HG02763 (cell line): Measurements from ENCODE around the gene IRF2BP1.
"Not testable (repeated sequence)": the region's sequence is repeated elsewhere in the genome, so short reads cannot be mapped to it uniquely, and the experiment has no call there.

Experiments
- ATAC-seq: cut with Tn5 transposase; IDR thresholded peaks from one replicate; pipeline ENCODE4 v1.9.1; 2021; ENCODE audit warnings: mild to moderate bottlenecking, moderate library complexity; ENCODE audit not compliant: unreplicated experiment

Gene IRF2BP1

GRCh38 chr19:45902651-45903625, 17.0 kb upstream of the IRF2BP1 start:
- ATAC-seq: peak; percentile 87

- ATAC-seq: no peak
Measured at GRCh38 chr19:45901912-45902650, 16.1 kb upstream of the IRF2BP1 start, which contains the start of gene MYPOP. Gene MYPOP, minus strand, starts transcription at chr19:45902613. Its CDS starts 840 bp downstream, at chr19:45901773.

- no peak for ATAC-seq
Measured at GRCh38 chr19:45901432-45901911, 15.5 kb upstream of the IRF2BP1 start.

- no peak for ATAC-seq
Measured at GRCh38 chr19:45900738-45901431, 14.9 kb upstream of the IRF2BP1 start.

- no peak for ATAC-seq
Measured at GRCh38 chr19:45899919-45900589, 14.1 kb upstream of the IRF2BP1 start.

GRCh38 chr19:45899253-45899652, 13.3 kb upstream of the IRF2BP1 start:
- ATAC-seq: no peak

- ATAC-seq: no peak
Measured at GRCh38 chr19:45897261-45897812, 11.4 kb upstream of the IRF2BP1 start.

GRCh38 chr19:45895983-45896599, 10.2 kb upstream of the IRF2BP1 start:
- not testable (repeated sequence) for ATAC-seq

- no peak for ATAC-seq
Measured at GRCh38 chr19:45895519-45895972, 9.6 kb upstream of the IRF2BP1 start.

GRCh38 chr19:45890877-45891276, 4.9 kb upstream of the IRF2BP1 start:
- no peak for ATAC-seq

- no peak for ATAC-seq
Measured at GRCh38 chr19:45889210-45889885, 3.4 kb upstream of the IRF2BP1 start.

GRCh38 chr19:45887200-45887710, 1.3 kb upstream of the IRF2BP1 start:
- no peak for ATAC-seq

- peak; percentile 50 for ATAC-seq
Measured at GRCh38 chr19:45886427-45887199, 672 bp upstream of the IRF2BP1 start.

GRCh38 chr19:45884682-45885555, 1.0 kb downstream of the IRF2BP1 start:
- ATAC-seq: peak; percentile 4

- ATAC-seq: no peak
Measured at GRCh38 chr19:45883881-45884681, 1.9 kb downstream of the IRF2BP1 start.

- no peak for ATAC-seq
Measured at GRCh38 chr19:45883586-45883880, 2.4 kb downstream of the IRF2BP1 start.
